MM.1S (cell line): Measurements from ENCODE around the gene RNF26.

Source experiments
- DNase-seq: peaks from one replicate; pipeline ENCODE4 v3.0.0-alpha.2; 2015
- H2AFZ ChIP-seq: fragments of 300-600 bp; sonication (generic); 2 replicates; pipeline ENCODE4 v1.6.0; 2016; ENCODE audit warnings: antibody characterized with exemption, low read length
- H3F3A ChIP-seq: fragments of 300-600 bp; sonication (generic); 2 replicates; pipeline ENCODE4 v1.6.1; 2016; ENCODE audit warnings: mild to moderate bottlenecking, antibody characterized with exemption, low read length, moderate library complexity, mixed read lengths; ENCODE audit not compliant: insufficient read depth
- H3K27ac ChIP-seq: fragments of 300-600 bp; sonication (generic); 2 replicates; pipeline ENCODE4 v1.5.1; 2016; ENCODE audit warnings: mild to moderate bottlenecking, low read length
- H3K27me3 ChIP-seq: fragments of 300-600 bp; sonication (generic); replicated peaks from 2 replicates; pipeline ENCODE4 v1.6.0; 2016; ENCODE audit warnings: low read length; ENCODE audit not compliant: insufficient read depth
- H3K36me3 ChIP-seq: fragments of 300-600 bp; sonication (generic); replicated peaks from 2 replicates; pipeline ENCODE4 v1.6.1; 2016; ENCODE audit warnings: mild to moderate bottlenecking, low read length, mixed read lengths; ENCODE audit not compliant: insufficient read depth
- H3K4me1 ChIP-seq: fragments of 300-600 bp; sonication (generic); 2 replicates; pipeline ENCODE4 v1.6.1; 2016; ENCODE audit warnings: low read length, mixed read lengths
- H3K4me2 ChIP-seq: fragments of 300-600 bp; sonication (generic); 2 replicates; pipeline ENCODE4 v1.6.0; 2016; ENCODE audit warnings: low read depth, low read length
- H3K4me3 ChIP-seq: fragments of 300-600 bp; sonication (generic); 2 replicates; pipeline ENCODE4 v1.5.1; 2016; ENCODE audit warnings: low read length, mixed read lengths
- H3K79me2 ChIP-seq: fragments of 300-600 bp; sonication (generic); 2 replicates; pipeline ENCODE4 v1.6.1; 2016; ENCODE audit warnings: mixed run types, low read length, mixed read lengths
- H3K9ac ChIP-seq: fragments of 300-600 bp; sonication (generic); 2 replicates; pipeline ENCODE4 v1.6.1; 2016; ENCODE audit warnings: low read length, mixed read lengths
- H3K9me2 ChIP-seq: fragments of 300-600 bp; sonication (generic); replicated peaks from 2 replicates; pipeline ENCODE4 v1.6.1; 2016; ENCODE audit warnings: mild to moderate bottlenecking, low read length, mixed read lengths; ENCODE audit not compliant: insufficient read depth
- H3K9me3 ChIP-seq: fragments of 300-600 bp; sonication (generic); replicated peaks from 2 replicates; pipeline ENCODE4 v1.6.1; 2016; ENCODE audit warnings: mild to moderate bottlenecking, low read length, mixed read lengths; ENCODE audit not compliant: insufficient read depth
- H4K20me1 ChIP-seq: fragments of 300-600 bp; sonication (generic); 2 replicates; pipeline ENCODE4 v1.6.1; 2016; ENCODE audit warnings: mild to moderate bottlenecking, low read length, moderate library complexity, mixed read lengths; ENCODE audit not compliant: insufficient read depth
- CTCF ChIP-seq: fragments of 300-600 bp; sonication (generic); IDR thresholded peaks from 2 replicates; pipeline ENCODE4 v1.5.1; 2016; ENCODE audit warnings: antibody characterized with exemption, low read length, mixed read lengths
- EZH2 ChIP-seq: fragments of 300-600 bp; sonication (generic); optimal IDR thresholded peaks from 2 replicates; pipeline ENCODE3; 2017; ENCODE audit warnings: low read depth, mild to moderate bottlenecking, antibody characterized with exemption, low read length, mixed read lengths
- EZH2phosphoT487 ChIP-seq: fragments of 300-600 bp; sonication (generic); IDR thresholded peaks from 2 replicates; pipeline ENCODE4 v1.6.1; 2018; ENCODE audit warnings: antibody characterized with exemption, low read length

The RNF26 gene

GRCh38 chr11:119320776-119321524 is 13.4 kb upstream of the RNF26 start:
- Histone ChIP-seq H3K4me1 (peaks cover 9% of the 10 kb centered on the region), H3K79me2 (no peaks in the 10 kb centered on the region), H3F3A (peaks cover 7% of the 10 kb centered on the region; the same call in 1 of the 2 replicates), H3K36me3 (no peaks in the 10 kb centered on the region), H4K20me1 (no peaks in the 10 kb centered on the region), H3K9me3 (no peaks in the 10 kb centered on the region), H3K27ac (peak overlapping the region; percentile 54; the same call in 1 of the 2 replicates), H3K27me3 (peaks cover 33% of the 10 kb centered on the region), H3K9me2 (no peaks in the 10 kb centered on the region), H3K9ac (peak overlapping the region; percentile 60), H3K4me3 (peak overlapping the region; percentile 63), H3K4me2 (peak overlapping the region; percentile 92), H2AFZ (peak overlapping the region; percentile 72)
- no peak for TF ChIP-seq EZH2
- TF ChIP-seq CTCF = no peak
- no peak for TF ChIP-seq EZH2phosphoT487
- peak; percentile 74 for DNase-seq

- Histone ChIP-seq H3K4me2 (peak overlapping the region; percentile 92), H3K79me2 (no peaks in the 10 kb centered on the region), H3K9ac (no peak overlapping the region; the same call in 1 of the 2 replicates), H4K20me1 (no peaks in the 10 kb centered on the region), H3K27ac (no peak overlapping the region), H3K4me3 (peak overlapping the region; percentile 63), H3K9me2 (no peaks in the 10 kb centered on the region), H3K27me3 (peaks cover 21% of the 10 kb centered on the region), H3F3A (peaks cover 7% of the 10 kb centered on the region; the same call in 1 of the 2 replicates), H3K9me3 (no peaks in the 10 kb centered on the region), H2AFZ (peak overlapping the region; percentile 72), H3K36me3 (no peaks in the 10 kb centered on the region), H3K4me1 (peaks cover 7% of the 10 kb centered on the region; the same call in 1 of the 2 replicates)
- DNase-seq = no peak
- no peak for TF ChIP-seq CTCF
- TF ChIP-seq EZH2phosphoT487 = no peak
- TF ChIP-seq EZH2 = no peak
Measured at GRCh38 chr11:119322360-119322739, 12.0 kb upstream of the RNF26 start.

GRCh38 chr11:119322921-119323531 is 11.3 kb upstream of the RNF26 start:
- Histone ChIP-seq H3K9me3 (no peaks in the 10 kb centered on the region), H4K20me1 (no peaks in the 10 kb centered on the region), H3K4me2 (no peak overlapping the region), H3K36me3 (no peaks in the 10 kb centered on the region), H3K27ac (no peak overlapping the region), H3K4me3 (no peak overlapping the region), H3K27me3 (peaks cover 14% of the 10 kb centered on the region), H3K79me2 (no peaks in the 10 kb centered on the region), H3K9ac (no peak overlapping the region), H3K4me1 (peaks cover 7% of the 10 kb centered on the region; the same call in 1 of the 2 replicates), H2AFZ (no peak overlapping the region), H3F3A (peaks cover 7% of the 10 kb centered on the region; the same call in 1 of the 2 replicates), H3K9me2 (no peaks in the 10 kb centered on the region)
- DNase-seq = no peak
- no peak for TF ChIP-seq EZH2
- no peak for TF ChIP-seq EZH2phosphoT487
- no peak for TF ChIP-seq CTCF
